OCI-LY3 (cell line): ENCODE results near the gene GABRR1.

Experiments
- H2AFZ ChIP-seq: fragments of 200-600, 300-600 bp; shearing (Covaris generic); 2 replicates; pipeline ENCODE4 v1.6.0; 2014; ENCODE audit warnings: antibody characterized with exemption, low read depth, low read length
- H3K27ac ChIP-seq: fragments of 200-600, 300-600 bp; sonication (generic); 2 replicates; pipeline ENCODE4 v1.5.1; 2014; ENCODE audit warnings: mild to moderate bottlenecking, low read length, moderate library complexity, mixed read lengths
- H3K27me3 ChIP-seq: fragments of 200-600, 300-600 bp; sonication (generic); 2 replicates; pipeline ENCODE4 v1.6.1; 2014; ENCODE audit warnings: low read depth, low read length, mixed read lengths
- H3K36me3 ChIP-seq: fragments of 200-600, 300-600 bp; sonication (generic); replicated peaks from 2 replicates; pipeline ENCODE3; 2014; ENCODE audit warnings: low read depth, low read length, mixed read lengths
- H3K4me1 ChIP-seq: fragments of 300-600, 200-600 bp; sonication (generic); 2 replicates; pipeline ENCODE4 v1.6.1; 2014; ENCODE audit warnings: low read length, mixed read lengths
- H3K4me2 ChIP-seq: fragments of 200-600, 300-600 bp; sonication (generic); 2 replicates; pipeline ENCODE4 v1.6.1; 2014; ENCODE audit warnings: low read length, mixed read lengths
- H3K4me3 ChIP-seq: fragments of 300-600, 200-600 bp; sonication (generic); 2 replicates; pipeline ENCODE4 v1.5.1; 2014; ENCODE audit warnings: antibody characterized with exemption, mild to moderate bottlenecking, low read length, moderate library complexity
- H3K79me2 ChIP-seq: fragments of 300-600, 200-600 bp; shearing (Covaris generic); 2 replicates; pipeline ENCODE4 v1.6.1; 2014; ENCODE audit warnings: mild to moderate bottlenecking, low read length, mixed read lengths
- H3K9ac ChIP-seq: fragments of 300-600, 200-600 bp; shearing (Covaris generic); 2 replicates; pipeline ENCODE4 v1.6.0; 2014; ENCODE audit warnings: mild to moderate bottlenecking, low read length, moderate library complexity
- H3K9me3 ChIP-seq: fragments of 200-600, 300-600 bp; shearing (Covaris generic); 2 replicates; pipeline ENCODE4 v1.6.1; 2014; ENCODE audit warnings: low read length, mixed read lengths; ENCODE audit not compliant: insufficient read depth
- H4K20me1 ChIP-seq: fragments of 200-600, 300-600 bp; sonication (generic); 2 replicates; pipeline ENCODE4 v1.6.1; 2016; ENCODE audit warnings: low read length, mixed read lengths; ENCODE audit not compliant: insufficient read depth
- EZH2phosphoT487 ChIP-seq: fragments of 200-600 bp; shearing (Covaris generic); IDR thresholded peaks from 2 replicates; pipeline ENCODE4 v1.6.1; 2018; ENCODE audit warnings: antibody characterized with exemption, mixed run types, low read depth
- TF ChIP-seq, protein P1 (sequence below): fragments of 200-600, 300-600 bp; sonication (generic); IDR thresholded peaks from 2 replicates; pipeline ENCODE4 v1.5.1; 2014; ENCODE audit warnings: antibody characterized with exemption, low read length, low read depth

The GABRR1 gene

DNA sequence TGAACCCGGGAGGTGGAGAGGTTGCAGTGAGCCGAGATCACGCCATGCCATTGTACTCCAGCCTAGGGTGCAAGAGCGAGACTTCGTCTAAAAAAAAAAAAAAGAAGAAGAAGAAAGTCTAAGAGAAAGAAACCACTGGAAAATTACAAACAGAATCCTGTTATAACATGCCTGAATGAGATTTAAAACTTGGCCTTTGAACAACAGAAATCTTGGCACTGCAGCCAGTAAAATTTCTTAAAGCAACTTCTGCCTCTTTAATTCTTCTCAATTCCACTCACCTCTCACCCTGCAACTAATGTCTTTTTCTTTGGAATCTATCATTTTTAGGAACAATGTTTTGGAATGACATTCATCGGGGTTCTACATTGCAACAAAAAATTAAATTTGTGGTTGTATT, 45.0 kb downstream of the GABRR1 start:
- H3K4me1 ChIP-seq: no peaks in the 10 kb centered on the region
- H3K27me3 ChIP-seq: no peaks in the 10 kb centered on the region
- H2AFZ ChIP-seq: no peak overlapping the region
- no peak overlapping the region for H3K4me2 ChIP-seq
- no peaks in the 10 kb centered on the region for H4K20me1 ChIP-seq
- TF ChIP-seq, protein P1, sequence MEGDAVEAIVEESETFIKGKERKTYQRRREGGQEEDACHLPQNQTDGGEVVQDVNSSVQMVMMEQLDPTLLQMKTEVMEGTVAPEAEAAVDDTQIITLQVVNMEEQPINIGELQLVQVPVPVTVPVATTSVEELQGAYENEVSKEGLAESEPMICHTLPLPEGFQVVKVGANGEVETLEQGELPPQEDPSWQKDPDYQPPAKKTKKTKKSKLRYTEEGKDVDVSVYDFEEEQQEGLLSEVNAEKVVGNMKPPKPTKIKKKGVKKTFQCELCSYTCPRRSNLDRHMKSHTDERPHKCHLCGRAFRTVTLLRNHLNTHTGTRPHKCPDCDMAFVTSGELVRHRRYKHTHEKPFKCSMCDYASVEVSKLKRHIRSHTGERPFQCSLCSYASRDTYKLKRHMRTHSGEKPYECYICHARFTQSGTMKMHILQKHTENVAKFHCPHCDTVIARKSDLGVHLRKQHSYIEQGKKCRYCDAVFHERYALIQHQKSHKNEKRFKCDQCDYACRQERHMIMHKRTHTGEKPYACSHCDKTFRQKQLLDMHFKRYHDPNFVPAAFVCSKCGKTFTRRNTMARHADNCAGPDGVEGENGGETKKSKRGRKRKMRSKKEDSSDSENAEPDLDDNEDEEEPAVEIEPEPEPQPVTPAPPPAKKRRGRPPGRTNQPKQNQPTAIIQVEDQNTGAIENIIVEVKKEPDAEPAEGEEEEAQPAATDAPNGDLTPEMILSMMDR: no peak
- no peak for TF ChIP-seq EZH2phosphoT487
- H3K79me2 ChIP-seq: no peaks in the 10 kb centered on the region
- no peaks in the 10 kb centered on the region for H3K36me3 ChIP-seq
- no peak overlapping the region for H3K4me3 ChIP-seq
- H3K9me3 ChIP-seq: no peaks in the 10 kb centered on the region
- no peak overlapping the region for H3K9ac ChIP-seq
- H3K27ac ChIP-seq: no peak overlapping the region

DNA sequence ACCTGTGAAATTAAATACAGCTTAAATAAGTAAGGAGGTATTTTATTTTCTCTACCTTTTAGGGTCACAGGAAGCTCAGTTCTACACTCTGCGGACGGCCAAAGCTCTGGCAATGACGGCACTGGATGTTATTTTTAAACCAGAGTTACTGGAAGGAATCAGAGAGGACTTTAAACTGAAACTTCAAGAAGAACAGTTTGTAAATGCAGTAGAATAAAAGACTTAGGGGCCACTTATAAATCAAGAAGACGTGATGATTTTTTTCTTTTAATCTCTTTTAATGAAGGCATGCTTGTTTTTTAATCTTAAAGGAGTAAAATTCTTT, 55.1 kb downstream of the GABRR1 start:
- H3K27ac ChIP-seq: no peak overlapping the region
- H3K4me3 ChIP-seq: no peak overlapping the region
- no peaks in the 10 kb centered on the region for H4K20me1 ChIP-seq
- H3K9ac ChIP-seq: no peak overlapping the region
- H3K79me2 ChIP-seq: no peaks in the 10 kb centered on the region
- H3K27me3 ChIP-seq: no peaks in the 10 kb centered on the region
- peaks cover 21% of the 10 kb centered on the region for H3K36me3 ChIP-seq
- TF ChIP-seq, protein P1: no peak
- TF ChIP-seq EZH2phosphoT487: no peak
- H3K9me3 ChIP-seq: no peaks in the 10 kb centered on the region
- no peaks in the 10 kb centered on the region for H3K4me1 ChIP-seq
- H3K4me2 ChIP-seq: no peak overlapping the region
- H2AFZ ChIP-seq: no peak overlapping the region

DNA sequence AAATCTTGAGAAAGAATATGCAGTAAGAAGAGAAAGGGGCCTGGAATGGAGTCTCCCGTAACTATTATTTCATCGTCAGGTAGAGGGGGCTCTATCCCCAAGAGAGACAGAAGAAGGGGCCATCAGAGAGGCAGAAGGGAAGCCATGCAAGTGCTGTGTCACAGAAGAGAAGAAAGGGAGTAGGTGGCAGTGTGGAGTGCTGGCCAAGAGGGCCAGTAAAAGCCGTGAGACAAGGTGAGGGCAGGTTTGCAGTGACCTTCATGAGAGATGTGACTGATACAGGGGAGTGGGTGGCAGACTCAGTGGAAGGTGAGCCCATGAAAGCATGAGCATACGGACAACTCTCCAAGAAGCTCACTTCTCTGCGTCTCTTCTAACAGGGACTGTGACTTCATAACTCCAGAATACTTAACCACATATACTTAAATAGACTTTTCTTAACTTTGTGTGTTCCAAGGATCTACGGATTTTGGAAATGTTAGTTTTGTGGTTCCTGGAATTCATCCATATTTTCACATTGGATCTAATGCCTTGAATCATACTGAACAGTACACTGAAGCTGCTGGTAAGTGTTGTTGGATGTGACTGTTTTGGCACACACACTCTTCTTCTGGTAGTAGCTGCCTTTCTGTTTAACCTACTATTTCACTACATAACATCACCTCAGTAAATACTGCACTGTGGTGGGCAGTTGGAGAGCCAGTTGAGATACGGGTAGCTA, 55.7 kb downstream of the GABRR1 start:
- Histone ChIP-seq H4K20me1 (no peaks in the 10 kb centered on the region), H3K4me3 (no peak overlapping the region), H3K9me3 (no peaks in the 10 kb centered on the region), H3K79me2 (peaks cover 2% of the 10 kb centered on the region; the same call in 1 of the 2 replicates), H3K4me1 (no peaks in the 10 kb centered on the region), H2AFZ (no peak overlapping the region), H3K9ac (no peak overlapping the region), H3K4me2 (no peak overlapping the region), H3K27ac (no peak overlapping the region), H3K36me3 (peaks cover 19% of the 10 kb centered on the region), H3K27me3 (no peaks in the 10 kb centered on the region)
- TF ChIP-seq, protein P1: no peak
- no peak for TF ChIP-seq EZH2phosphoT487

DNA sequence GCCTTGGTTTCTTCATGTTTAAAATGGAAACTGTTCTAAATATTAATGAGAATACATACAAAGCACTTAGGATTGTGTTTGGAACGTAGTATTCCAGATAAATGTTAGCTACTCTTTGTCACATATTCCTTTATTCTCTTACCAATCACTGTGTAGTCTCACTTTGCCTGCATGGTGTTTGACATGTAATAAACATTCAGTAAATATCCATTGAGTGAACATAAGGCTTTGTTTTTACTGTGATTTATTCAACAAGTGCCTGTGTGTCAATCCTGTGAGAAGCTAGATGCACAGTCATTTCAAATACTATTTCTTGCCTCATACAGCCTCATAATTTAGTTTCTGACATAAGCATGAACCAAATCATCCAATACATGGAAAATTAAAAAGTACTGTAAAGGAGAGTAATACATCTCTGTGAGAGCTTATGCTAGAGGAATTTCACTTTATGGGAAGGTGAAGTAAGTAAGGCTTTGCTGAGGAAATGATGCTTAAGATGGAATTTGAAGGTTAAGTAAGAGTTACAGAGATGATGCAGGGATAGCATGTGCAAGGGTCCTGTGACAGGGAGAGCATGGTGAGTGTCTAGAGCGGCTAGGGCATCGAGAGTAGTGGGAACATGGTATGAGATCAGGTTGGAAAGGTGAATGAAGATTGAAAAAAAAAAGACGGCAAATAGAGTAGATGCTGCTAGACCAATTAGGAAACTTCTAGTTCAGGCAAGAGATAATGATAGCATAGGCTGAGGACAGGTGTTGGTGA, 56.6 kb downstream of the GABRR1 start:
- TF ChIP-seq EZH2phosphoT487: no peak
- TF ChIP-seq, protein P1: no peak
- Histone ChIP-seq H3K9me3 (no peaks in the 10 kb centered on the region), H4K20me1 (no peaks in the 10 kb centered on the region), H3K9ac (no peak overlapping the region), H3K79me2 (peaks cover 3% of the 10 kb centered on the region; the same call in 1 of the 2 replicates), H3K4me2 (no peak overlapping the region), H3K27me3 (no peaks in the 10 kb centered on the region), H3K27ac (no peak overlapping the region), H3K4me1 (no peaks in the 10 kb centered on the region), H3K36me3 (peaks cover 20% of the 10 kb centered on the region), H3K4me3 (no peak overlapping the region), H2AFZ (no peak overlapping the region)
